T47D (cell line): ENCODE measurements around the gene LMO1.

Source experiments
- DNase-seq, 2 experiments: peaks; one replicate each; pipeline versions ENCODE4 v3.0.0 to v3.0.0-alpha.2; 2011 to 2012; ENCODE audit warnings: low read depth in 1 of 2, low spot score in 1 of 2
- JUND ChIP-seq: IDR thresholded peaks from 2 replicates; pipeline ENCODE4 v1.6.1; 2012; ENCODE audit warnings: low read depth
- in situ Hi-C: cut with HindIII; loops from 2 replicates; pipeline ENCODE4 v1.10.0; 2016; ENCODE audit warnings: low sequenced_read_pairs, low pct_unique_long_range_greater_than_20kb

Gene LMO1

GRCh38 chr11:8230921-8231847 lies 32.5 kb downstream of the LMO1 start:
- no peak for DNase-seq
- in situ Hi-C loops: no loop called here
- no peak for TF ChIP-seq JUND

- DNase-seq: no peak
- in situ Hi-C loops: no loop called here
- TF ChIP-seq JUND: no peak
These were observed 33.4 kb downstream of the LMO1 start for GRCh38 chr11:8230178-8230859.

GRCh38 chr11:8229299-8230177 lies 34.1 kb downstream of the LMO1 start:
- no peak for DNase-seq
- no peak for TF ChIP-seq JUND
- in situ Hi-C loops: no loop called here

GRCh38 chr11:8228231-8228630 lies 35.4 kb downstream of the LMO1 start:
- DNase-seq: no peak
- in situ Hi-C loops: no loop called here
- no peak for TF ChIP-seq JUND

- DNase-seq: no peak
- in situ Hi-C loops: no loop called here
- no peak for TF ChIP-seq JUND
These were observed 36.2 kb downstream of the LMO1 start for GRCh38 chr11:8227156-8228152.

GRCh38 chr11:8225589-8226036 lies 38.1 kb downstream of the LMO1 start:
- in situ Hi-C loops: no loop called here
- TF ChIP-seq JUND: no peak
- DNase-seq: peak; percentile 56 to 59

- TF ChIP-seq JUND: no peak
- in situ Hi-C loops: no loop called here
- DNase-seq: no peak
These were observed 39.0 kb downstream of the LMO1 start for GRCh38 chr11:8224711-8225110.

- TF ChIP-seq JUND: no peak
- no peak for DNase-seq
- in situ Hi-C loops: no loop called here
These were observed 39.5 kb downstream of the LMO1 start for GRCh38 chr11:8224161-8224591.

GRCh38 chr11:8223513-8223900 lies 40.2 kb downstream of the LMO1 start:
- no peak for DNase-seq
- no peak for TF ChIP-seq JUND
- in situ Hi-C loops: no loop called here

GRCh38 chr11:8222820-8223512 lies 40.7 kb downstream of the LMO1 start:
- in situ Hi-C loops: no loop called here

More at GRCh38 chr11:8222820-8223512, 40.7 kb downstream of the LMO1 start:
- DNase-seq: no peak
- TF ChIP-seq JUND: no peak
